ENCODE measurements around the gene TDG.

DNA sequence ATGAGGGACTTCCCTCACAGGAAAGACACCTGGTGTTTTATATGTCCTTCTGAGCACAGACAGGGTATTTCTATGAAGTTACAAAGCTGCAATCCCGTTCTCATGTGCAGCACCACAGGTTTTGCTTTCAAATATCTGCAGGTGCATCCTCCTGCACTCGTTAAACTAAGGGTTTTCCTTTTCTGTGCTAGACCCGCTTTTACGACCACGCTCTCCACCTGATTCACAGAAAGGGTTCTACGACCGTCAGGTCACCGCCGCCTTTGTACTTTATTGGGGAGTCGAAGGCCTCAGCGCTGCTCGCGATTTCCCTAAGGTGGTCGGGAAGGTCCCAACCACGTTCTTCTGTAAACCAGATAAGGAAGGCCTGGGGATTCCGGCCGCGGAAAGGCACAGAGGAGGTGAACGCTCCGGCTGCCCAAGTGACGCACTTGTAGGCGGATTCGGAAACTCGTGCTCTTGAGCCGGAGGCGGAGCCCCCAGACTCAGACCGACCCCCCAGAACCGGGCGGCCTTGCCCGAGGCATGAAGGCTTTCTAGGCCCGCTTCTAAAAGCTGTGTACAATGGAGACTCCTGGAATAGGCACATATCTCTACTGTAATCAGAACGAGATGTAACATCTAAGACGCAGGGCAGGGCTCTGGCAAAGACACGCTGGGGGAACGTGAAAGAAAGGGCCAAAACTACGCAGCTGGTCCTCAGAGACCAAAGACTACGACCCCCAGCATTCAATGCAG is 36.5 kb upstream of the TDG start:
- TF ChIP-seq, protein P1, sequence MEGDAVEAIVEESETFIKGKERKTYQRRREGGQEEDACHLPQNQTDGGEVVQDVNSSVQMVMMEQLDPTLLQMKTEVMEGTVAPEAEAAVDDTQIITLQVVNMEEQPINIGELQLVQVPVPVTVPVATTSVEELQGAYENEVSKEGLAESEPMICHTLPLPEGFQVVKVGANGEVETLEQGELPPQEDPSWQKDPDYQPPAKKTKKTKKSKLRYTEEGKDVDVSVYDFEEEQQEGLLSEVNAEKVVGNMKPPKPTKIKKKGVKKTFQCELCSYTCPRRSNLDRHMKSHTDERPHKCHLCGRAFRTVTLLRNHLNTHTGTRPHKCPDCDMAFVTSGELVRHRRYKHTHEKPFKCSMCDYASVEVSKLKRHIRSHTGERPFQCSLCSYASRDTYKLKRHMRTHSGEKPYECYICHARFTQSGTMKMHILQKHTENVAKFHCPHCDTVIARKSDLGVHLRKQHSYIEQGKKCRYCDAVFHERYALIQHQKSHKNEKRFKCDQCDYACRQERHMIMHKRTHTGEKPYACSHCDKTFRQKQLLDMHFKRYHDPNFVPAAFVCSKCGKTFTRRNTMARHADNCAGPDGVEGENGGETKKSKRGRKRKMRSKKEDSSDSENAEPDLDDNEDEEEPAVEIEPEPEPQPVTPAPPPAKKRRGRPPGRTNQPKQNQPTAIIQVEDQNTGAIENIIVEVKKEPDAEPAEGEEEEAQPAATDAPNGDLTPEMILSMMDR (IDR thresholded peaks at IDR 0.05) = no peak
- TF ChIP-seq POLR2A (IDR thresholded peaks at IDR 0.05) = peak in 2 of 4 donors; percentile 47 to 63

Measured in esophagus squamous epithelium (tissue), 4 donors.